ENCODE measurements around the gene PTGR2.
"Not testable (repeated sequence)": the region's sequence is repeated elsewhere in the genome, so short reads cannot be mapped to it uniquely, and the experiment has no call there.

Gene PTGR2

DNA sequence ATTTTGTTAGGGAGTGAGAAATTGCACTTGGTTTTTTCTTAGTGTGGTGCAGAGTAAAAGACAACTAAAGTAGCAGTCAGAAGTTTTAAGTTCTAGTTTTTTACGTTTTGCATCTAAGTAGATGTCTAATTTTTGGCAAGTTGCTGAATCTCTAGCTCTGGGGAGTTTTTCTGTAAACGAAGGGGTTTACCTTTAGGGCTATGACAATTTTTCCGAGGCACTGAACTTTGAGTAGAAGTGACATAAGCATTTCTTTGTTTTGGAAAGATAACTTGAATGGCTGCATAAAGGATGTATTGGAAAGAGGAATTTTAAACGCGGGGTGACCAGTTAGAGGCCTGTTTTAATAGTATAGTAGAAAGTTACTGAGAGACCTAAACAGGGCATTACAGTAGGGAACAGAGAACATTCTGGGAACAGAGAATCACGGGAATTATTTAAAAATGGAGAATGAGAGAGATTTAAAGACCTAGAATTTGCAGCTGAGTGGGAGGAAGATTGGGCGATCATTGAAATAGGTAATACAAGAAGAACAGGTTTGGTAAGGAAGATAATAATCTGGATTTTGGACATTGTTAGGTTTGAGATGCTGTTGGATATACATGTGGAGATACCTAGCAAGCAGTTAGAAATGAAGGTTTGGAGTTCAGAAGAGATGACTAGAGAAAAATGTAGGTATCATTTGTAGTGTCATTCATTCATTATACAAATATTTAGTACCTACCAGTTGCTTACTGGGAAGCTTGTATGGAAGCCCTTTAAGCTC lies 36.2 kb downstream of the PTGR2 start:
- DNase-seq: no peak

DNA sequence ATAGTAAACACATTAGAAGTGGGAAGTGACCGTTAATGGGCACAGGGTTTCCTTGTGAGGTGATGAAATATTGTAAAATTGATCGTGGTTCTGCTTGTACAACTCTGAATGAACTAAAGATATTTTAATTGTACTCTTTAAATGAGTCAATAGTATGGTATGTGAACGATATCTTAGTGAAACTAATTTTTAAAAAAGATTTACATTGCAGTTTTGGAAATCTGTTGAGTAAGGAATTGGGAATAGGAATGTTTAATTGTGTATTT lies 36.8 kb downstream of the PTGR2 start:
- peak; percentile 23 for DNase-seq

DNA sequence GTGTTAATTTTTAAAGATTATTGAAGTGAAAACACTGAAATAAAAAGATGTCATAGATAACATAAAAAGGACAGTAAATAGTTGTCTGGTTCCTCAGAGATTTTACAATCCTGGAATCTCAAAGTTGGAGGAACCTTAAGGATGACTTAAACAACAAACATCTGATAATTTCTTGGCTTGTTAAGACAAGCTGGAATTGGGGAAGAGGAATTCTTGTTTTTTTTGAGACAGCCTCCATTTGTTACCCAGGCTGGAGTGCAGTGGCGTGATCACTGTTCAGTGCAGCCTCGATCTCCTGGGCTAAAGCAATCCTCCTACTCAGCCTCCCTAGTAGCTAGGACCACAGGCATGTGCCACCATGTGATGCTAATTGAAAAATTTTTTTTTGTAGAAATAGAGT lies 37.3 kb downstream of the PTGR2 start:
- DNase-seq: peak; percentile 14

DNA sequence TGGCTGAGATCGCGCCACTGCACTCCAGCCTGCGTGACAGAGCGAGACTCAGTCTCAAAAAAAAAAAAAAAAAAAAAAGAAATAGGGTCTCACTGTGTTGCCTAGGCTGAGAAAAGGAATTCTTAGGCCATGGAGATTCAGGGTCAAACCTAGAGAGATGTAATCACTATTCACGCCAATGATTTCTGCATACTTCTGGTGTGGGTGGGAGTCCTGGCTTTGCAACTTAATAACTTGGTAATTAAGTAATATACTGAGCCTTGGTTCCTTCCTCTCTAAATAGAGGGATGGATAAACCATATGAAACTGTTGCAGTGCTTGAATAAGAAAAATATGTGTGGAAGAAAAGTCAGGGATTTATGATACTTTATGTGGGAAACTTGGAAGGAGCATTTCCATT lies 37.7 kb downstream of the PTGR2 start:
- no peak for DNase-seq

DNA sequence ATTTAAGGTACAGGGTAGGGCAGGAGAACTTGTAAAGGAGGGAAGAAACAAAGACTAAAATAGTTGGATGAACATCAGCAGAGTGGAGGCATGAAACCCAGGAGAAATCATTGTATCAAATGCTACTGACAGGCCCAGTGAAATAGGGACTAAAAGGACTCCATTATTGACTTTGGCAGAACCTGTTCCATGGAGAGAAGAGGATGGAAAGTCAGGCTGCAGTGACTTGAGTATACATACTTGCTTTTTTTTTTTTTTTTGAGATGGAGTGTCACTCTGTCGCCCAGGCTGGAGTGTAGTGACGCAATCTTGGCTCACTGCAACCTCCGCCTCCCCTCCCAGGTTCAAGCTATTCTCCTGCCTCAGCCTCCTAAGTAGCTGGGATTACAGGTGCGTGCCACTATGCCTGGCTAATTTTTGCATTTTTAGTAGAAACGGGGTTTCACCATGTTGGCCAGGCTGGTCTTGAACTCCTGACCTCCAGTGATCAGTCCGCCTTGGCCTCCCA lies 42.6 kb downstream of the PTGR2 start:
- DNase-seq: not testable (repeated sequence)

DNA sequence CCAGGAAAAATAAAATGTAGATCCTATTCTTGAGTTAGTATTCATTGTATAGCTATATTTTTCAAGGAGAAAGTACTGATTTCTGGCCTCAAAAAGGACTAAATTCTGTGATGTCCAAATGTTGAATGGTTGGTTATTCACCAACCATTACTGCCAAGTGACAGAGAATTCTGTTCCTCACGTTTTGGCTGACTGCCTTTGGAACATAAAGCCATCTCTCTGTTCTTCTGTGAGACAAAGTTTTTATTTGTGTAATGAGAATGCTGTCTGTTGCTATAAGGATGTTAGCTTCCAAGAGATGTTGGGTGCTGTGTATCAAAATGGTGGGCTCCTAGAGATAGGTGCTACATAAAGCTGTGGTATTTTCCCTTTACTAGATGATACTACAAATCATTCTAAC lies 44.3 kb downstream of the PTGR2 start:
- DNase-seq: no peak

- DNase-seq: no peak
These were observed 44.9 kb downstream of the PTGR2 start for GRCh38 chr14:73896521-73896920.

DNA sequence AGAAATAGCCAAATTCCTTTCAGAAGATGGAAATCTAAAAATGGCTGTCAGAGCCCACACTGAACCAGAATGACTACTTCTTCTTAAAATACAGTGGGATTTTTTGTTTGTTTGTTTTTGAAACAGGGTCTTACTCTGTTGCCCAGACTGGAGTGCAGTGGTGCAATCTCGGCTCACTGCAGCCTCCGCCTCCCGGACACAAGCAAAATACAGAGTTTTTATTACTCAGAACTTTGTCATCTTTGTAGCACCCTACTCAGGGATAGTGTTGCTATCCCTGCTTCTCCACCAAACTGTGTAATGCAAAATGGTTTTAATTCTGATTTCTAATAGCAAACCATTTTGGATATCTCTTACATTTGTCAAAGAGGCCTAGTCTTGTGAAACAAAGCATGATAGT lies 51.4 kb downstream of the PTGR2 start:
- DNase-seq: no peak

DNA sequence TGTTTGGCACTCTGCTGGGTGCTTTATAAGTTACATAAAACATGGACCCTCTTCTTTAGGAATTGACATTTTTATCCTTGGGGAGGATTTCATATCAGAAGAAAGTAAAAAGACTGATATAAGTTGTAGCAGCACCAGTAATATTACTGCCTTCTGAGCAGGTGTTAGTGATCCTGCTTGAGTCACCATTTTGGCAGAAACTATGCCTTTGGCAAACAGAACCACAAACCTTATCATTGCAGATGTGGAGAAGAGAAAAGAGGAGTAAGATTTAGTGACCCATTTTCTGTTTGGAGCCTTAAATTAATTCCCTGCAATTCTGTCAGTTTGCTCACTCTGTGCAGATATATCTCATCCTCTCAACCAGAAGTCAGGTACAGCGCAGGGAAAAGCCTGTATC lies 58.0 kb downstream of the PTGR2 start:
- no peak for DNase-seq

GRCh38 chr14:73913256-73913655 lies 61.6 kb downstream of the PTGR2 start:
- no peak for DNase-seq

- no peak for DNase-seq
These were observed 64.7 kb downstream of the PTGR2 start for GRCh38 chr14:73916324-73916723.

DNA sequence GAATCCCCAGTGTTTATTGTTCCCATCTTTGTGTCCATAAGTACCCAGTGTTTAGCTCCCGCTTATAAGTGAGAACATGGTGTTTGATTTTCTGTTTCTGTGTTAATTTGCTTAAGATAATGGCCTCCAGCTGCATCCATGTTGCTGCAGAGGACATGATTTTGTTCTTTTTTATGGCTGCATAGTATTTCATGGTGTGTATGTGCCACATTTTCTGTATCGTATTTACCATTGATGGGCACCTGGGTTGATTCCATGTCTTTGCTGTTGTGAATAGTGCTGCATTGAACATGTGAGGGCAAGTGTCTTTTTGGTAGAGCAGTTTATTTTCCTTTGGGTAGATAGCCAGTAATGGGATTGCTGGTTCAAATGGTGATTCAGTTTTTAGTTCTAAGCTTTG lies 67.8 kb downstream of the PTGR2 start:
- DNase-seq: not testable (repeated sequence)

DNA sequence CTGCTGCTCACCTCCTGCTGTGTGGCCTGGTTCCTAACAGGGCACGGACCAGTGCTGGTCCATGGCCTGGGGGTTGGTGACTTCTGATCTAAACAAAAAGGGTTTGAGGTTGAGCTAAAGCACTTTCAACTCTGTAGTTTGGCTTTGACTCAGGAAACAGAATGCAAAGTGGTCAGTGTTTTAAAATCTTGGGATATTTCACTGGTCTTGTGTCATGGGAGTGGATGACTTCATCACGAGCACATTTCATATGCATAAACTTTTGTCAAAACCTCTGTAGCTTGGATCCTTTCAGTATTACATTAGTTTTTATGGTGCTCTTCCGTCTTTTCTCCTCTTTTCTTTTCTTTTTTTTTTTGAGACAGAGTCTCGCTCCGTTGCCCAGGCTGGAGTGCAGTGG lies 72.7 kb downstream of the PTGR2 start:
- no peak for DNase-seq
